ENCODE data around the gene NPTN. TPM values are rescaled to one million over a fixed set of nuclear protein-coding genes. Genes with fewer than 3 reads are reported as not detected.

NPTN gene
- total RNA-seq, 2 experiments from 2014 or later = 43.5 to 73.4 TPM

GRCh38 chr15:73540161-73540560 lies 93.0 kb downstream of the NPTN start:
- H3K9me3 Mint-ChIP-seq (ENCODE audit: low read depth) = no peaks in the 10 kb centered on the region
- no peak overlapping the region for H3K27ac Mint-ChIP-seq
- DNase-seq (no peak), ATAC-seq (no peak)
- POLR2A ChIA-PET = interaction anchor here (0.7 kb wide), 1 partner anchor 190 kb away, joined by 3 read pairs; no protein-coding TSS in a partner anchor
- intact Hi-C loops (cut with DNase I, micrococcal nuclease) = no loop called here
- no peaks in the 10 kb centered on the region for H3K27me3 Mint-ChIP-seq
- peaks cover 2% of the 10 kb centered on the region for H3K36me3 Mint-ChIP-seq (ENCODE audit: low read depth)
- H3K4me1 Mint-ChIP-seq = no peaks in the 10 kb centered on the region
- CTCF ChIA-PET = interaction anchor here (0.6 to 1.4 kb wide), 2 partner anchors 12 kb away, joined by 3 to 4 read pairs; no protein-coding TSS in a partner anchor
- no peak overlapping the region for H3K4me3 Mint-ChIP-seq

GRCh38 chr15:73539212-73540128 lies 93.7 kb downstream of the NPTN start:
- DNase-seq (no peak), ATAC-seq (no peak)
- Mint-ChIP-seq H3K4me1 (no peaks in the 10 kb centered on the region), H3K27me3 (no peaks in the 10 kb centered on the region), H3K4me3 (no peak overlapping the region), H3K9me3 (ENCODE audit: low read depth) (no peaks in the 10 kb centered on the region), H3K27ac (no peak overlapping the region), H3K36me3 (ENCODE audit: low read depth) (no peaks in the 10 kb centered on the region)
- ChIA-PET CTCF (interaction anchor here (0.6 to 1.4 kb wide), 2 partner anchors 12 to 13 kb away, joined by 3 to 4 read pairs; no protein-coding TSS in a partner anchor), POLR2A (no interaction called here)
- intact Hi-C loops (cut with DNase I, micrococcal nuclease) = no loop called here

GRCh38 chr15:73538563-73539211 lies 94.5 kb downstream of the NPTN start:
- no peak overlapping the region for H3K4me3 Mint-ChIP-seq
- ChIA-PET CTCF (no interaction called here), POLR2A (no interaction called here)
- intact Hi-C loops (cut with DNase I, micrococcal nuclease) = no loop called here
- ATAC-seq (no peak), DNase-seq (no peak)
- H3K27ac Mint-ChIP-seq = no peak overlapping the region
- no peaks in the 10 kb centered on the region for H3K4me1 Mint-ChIP-seq
- H3K27me3 Mint-ChIP-seq = no peaks in the 10 kb centered on the region
- H3K36me3 Mint-ChIP-seq (ENCODE audit: low read depth) = no peaks in the 10 kb centered on the region
- H3K9me3 Mint-ChIP-seq (ENCODE audit: low read depth) = no peaks in the 10 kb centered on the region

GRCh38 chr15:73538123-73538522 lies 95.1 kb downstream of the NPTN start:
- intact Hi-C loops (cut with DNase I, micrococcal nuclease) = no loop called here
- ChIA-PET CTCF (no interaction called here), POLR2A (no interaction called here)
- Mint-ChIP-seq H3K4me3 (no peak overlapping the region), H3K27me3 (no peaks in the 10 kb centered on the region), H3K27ac (no peak overlapping the region), H3K9me3 (ENCODE audit: low read depth) (no peaks in the 10 kb centered on the region), H3K36me3 (ENCODE audit: low read depth) (no peaks in the 10 kb centered on the region), H3K4me1 (no peaks in the 10 kb centered on the region)
- no peak for DNase-seq
- ATAC-seq = no peak

GRCh38 chr15:73530649-73531048 lies 102.5 kb downstream of the NPTN start:
- Mint-ChIP-seq H3K27ac (no peak overlapping the region), H3K4me3 (no peak overlapping the region), H3K27me3 (peaks cover 5% of the 10 kb centered on the region), H3K9me3 (ENCODE audit: low read depth) (no peaks in the 10 kb centered on the region), H3K36me3 (ENCODE audit: low read depth) (peaks cover 1% of the 10 kb centered on the region), H3K4me1 (no peaks in the 10 kb centered on the region)
- ChIA-PET CTCF (interaction anchor here (1.1 kb wide), 1 partner anchor 169 kb away, joined by 3 read pairs; no protein-coding TSS in a partner anchor), POLR2A (interaction anchor here (0.7 kb wide), 1 partner anchor 1834 kb away, joined by 3 read pairs; no protein-coding TSS in a partner anchor)
- ATAC-seq = no peak
- no peak for DNase-seq
- intact Hi-C loops (cut with DNase I, micrococcal nuclease) = no loop called here

GRCh38 chr15:73527598-73527997 lies 105.6 kb downstream of the NPTN start:
- Mint-ChIP-seq H3K27ac (no peak overlapping the region), H3K4me3 (no peak overlapping the region), H3K36me3 (ENCODE audit: low read depth) (peaks cover 1% of the 10 kb centered on the region), H3K9me3 (ENCODE audit: low read depth) (no peaks in the 10 kb centered on the region), H3K4me1 (no peaks in the 10 kb centered on the region), H3K27me3 (peaks cover 5% of the 10 kb centered on the region)
- intact Hi-C loops (cut with DNase I, micrococcal nuclease) = no loop called here
- DNase-seq (no peak), ATAC-seq (no peak)
- ChIA-PET POLR2A (no interaction called here), CTCF (interaction anchor here (1.9 kb wide), 1 partner anchor 13 kb away, joined by 4 read pairs; no protein-coding TSS in a partner anchor)

- no peak for ATAC-seq
- H3K4me1 Mint-ChIP-seq = no peaks in the 10 kb centered on the region
- H3K9me3 Mint-ChIP-seq (ENCODE audit: low read depth) = no peaks in the 10 kb centered on the region
- CTCF ChIA-PET = no interaction called here
- POLR2A ChIA-PET = interaction anchor here (0.7 kb wide), 1 partner anchor 89 kb away, joined by 3 read pairs; no protein-coding TSS in a partner anchor
- H3K36me3 Mint-ChIP-seq (ENCODE audit: low read depth) = peaks cover 1% of the 10 kb centered on the region
- H3K27ac Mint-ChIP-seq = no peak overlapping the region
- H3K27me3 Mint-ChIP-seq = peaks cover 5% of the 10 kb centered on the region
- intact Hi-C loops (cut with DNase I, micrococcal nuclease) = no loop called here
- no peak for DNase-seq
- H3K4me3 Mint-ChIP-seq = no peak overlapping the region
Measured at GRCh38 chr15:73524919-73525318, 108.3 kb downstream of the NPTN start.

GRCh38 chr15:73522011-73522410 lies 111.2 kb downstream of the NPTN start:
- POLR2A ChIA-PET = no interaction called here
- no peak overlapping the region for H3K27ac Mint-ChIP-seq
- H3K4me3 Mint-ChIP-seq = no peak overlapping the region
- no peaks in the 10 kb centered on the region for H3K36me3 Mint-ChIP-seq (ENCODE audit: low read depth)
- CTCF ChIA-PET = interaction anchor here (0.5 to 0.6 kb wide), 2 partner anchors 41 to 110 kb away, joined by 3 to 4 read pairs; no protein-coding TSS in a partner anchor
- H3K4me1 Mint-ChIP-seq = no peaks in the 10 kb centered on the region
- H3K9me3 Mint-ChIP-seq (ENCODE audit: low read depth) = no peaks in the 10 kb centered on the region
- peaks cover 3% of the 10 kb centered on the region for H3K27me3 Mint-ChIP-seq
- DNase-seq (no peak), ATAC-seq (no peak)
- intact Hi-C loops (cut with DNase I, micrococcal nuclease) = no loop called here

GRCh38 chr15:73518876-73519733 lies 114.1 kb downstream of the NPTN start:
- Mint-ChIP-seq H3K4me3 (no peak overlapping the region), H3K27ac (no peak overlapping the region), H3K27me3 (no peaks in the 10 kb centered on the region), H3K4me1 (no peaks in the 10 kb centered on the region), H3K9me3 (ENCODE audit: low read depth) (no peaks in the 10 kb centered on the region), H3K36me3 (ENCODE audit: low read depth) (no peaks in the 10 kb centered on the region)
- CTCF ChIA-PET = interaction anchor here (0.8 kb wide), 1 partner anchor 1097 kb away, joined by 3 read pairs; no protein-coding TSS in a partner anchor
- ATAC-seq (no peak), DNase-seq (no peak)
- intact Hi-C loops (cut with DNase I, micrococcal nuclease) = no loop called here
- POLR2A ChIA-PET = no interaction called here

GRCh38 chr15:73518180-73518862 lies 114.9 kb downstream of the NPTN start:
- Mint-ChIP-seq H3K4me1 (no peaks in the 10 kb centered on the region), H3K4me3 (no peak overlapping the region), H3K9me3 (ENCODE audit: low read depth) (no peaks in the 10 kb centered on the region), H3K27me3 (no peaks in the 10 kb centered on the region), H3K27ac (no peak overlapping the region), H3K36me3 (ENCODE audit: low read depth) (no peaks in the 10 kb centered on the region)
- ChIA-PET CTCF (interaction anchor here (0.8 kb wide), 1 partner anchor 1096 kb away, joined by 3 read pairs; no protein-coding TSS in a partner anchor), POLR2A (no interaction called here)
- DNase-seq (no peak), ATAC-seq (no peak)
- intact Hi-C loops (cut with DNase I, micrococcal nuclease) = no loop called here

GRCh38 chr15:73517566-73517965 lies 115.6 kb downstream of the NPTN start:
- no peak for DNase-seq
- CTCF ChIA-PET = no interaction called here
- no peak for ATAC-seq
- POLR2A ChIA-PET = no interaction called here
- Mint-ChIP-seq H3K9me3 (ENCODE audit: low read depth) (no peaks in the 10 kb centered on the region), H3K4me3 (no peak overlapping the region), H3K27me3 (no peaks in the 10 kb centered on the region), H3K4me1 (no peaks in the 10 kb centered on the region), H3K36me3 (ENCODE audit: low read depth) (no peaks in the 10 kb centered on the region), H3K27ac (no peak overlapping the region)
- intact Hi-C loops (cut with DNase I, micrococcal nuclease) = no loop called here

All from activated CD4-positive, alpha-beta T cell treated with anti-CD3 and anti-CD28 coated beads for 36 hours (primary cell).